Calu3 (cell line): ENCODE data around the gene PAIP1. TPM values are rescaled to one million over a fixed set of nuclear protein-coding genes. Genes with fewer than 3 reads are reported as not detected.
"Not testable (repeated sequence)": the region's sequence is repeated elsewhere in the genome, so short reads cannot be mapped to it uniquely, and the experiment has no call there.

ENCODE experiments used
- BruUV-seq: library from RNA; stranded (reverse); fragments of 400-500 nt; replicated peaks from 2 replicates; lab custom pipeline; 2021; lab: Mats Ljungman, UMichigan
- CTCF ChIA-PET: fragments of 300-600 bp; sonication (Branson Sonifier 250); formaldehyde crosslinking; loops from one replicate; lab custom pipeline; 2022; ENCODE audit warnings: antibody characterized with exemption; lab: Charles Lee
- DNase-seq: peaks from one replicate; pipeline ENCODE4 v3.0.0; 2022
- H3K27ac Mint-ChIP-seq: one replicate; pipeline ENCODE4 v1.8.0; 2022; ENCODE audit warnings: mixed read lengths; ENCODE audit not compliant: unreplicated experiment
- H3K27me3 Mint-ChIP-seq: one replicate; pipeline ENCODE4 v1.8.0; 2022; ENCODE audit warnings: mixed read lengths; ENCODE audit not compliant: unreplicated experiment
- H3K36me3 Mint-ChIP-seq: one replicate; pipeline ENCODE4 v1.8.0; 2022; ENCODE audit warnings: mild to moderate bottlenecking, moderate library complexity, mixed read lengths; ENCODE audit not compliant: insufficient read depth, unreplicated experiment
- H3K4me1 Mint-ChIP-seq: one replicate; pipeline ENCODE4 v1.8.0; 2022; ENCODE audit warnings: mild to moderate bottlenecking, low read depth, mixed read lengths; ENCODE audit not compliant: unreplicated experiment
- H3K4me3 Mint-ChIP-seq: one replicate; pipeline ENCODE4 v1.8.0; 2022; ENCODE audit warnings: mild to moderate bottlenecking, low read depth, moderate library complexity, mixed read lengths; ENCODE audit not compliant: unreplicated experiment
- H3K9me3 Mint-ChIP-seq: one replicate; pipeline ENCODE4 v1.8.0; 2022; ENCODE audit warnings: low read depth, mixed read lengths; ENCODE audit not compliant: unreplicated experiment
- intact Hi-C: fragments of 100-400 bp; cut with micrococcal nuclease; formaldehyde crosslinking; loops from one replicate; pipeline ENCODE4 v1.10.0; 2022; ENCODE audit not compliant: unreplicated experiment
- total RNA-seq: library from RNA; stranded (reverse); gene quantifications from 2 replicates; pipeline ENCODE4 v1.2.3, GENCODE V29; 2022
- TF ChIP-seq, protein P1 (sequence below): fragments of 200-600 bp; IDR thresholded peaks from one replicate; pipeline ENCODE4 v1.8.0; 2022; ENCODE audit warnings: antibody characterized with exemption; ENCODE audit not compliant: unreplicated experiment

Gene PAIP1
- total RNA-seq, 1 experiment from 2014 or later, result 97.4 TPM

GRCh38 chr5:43515678-43516048 is 41.2 kb downstream of the PAIP1 start:
- Mint-ChIP-seq H3K4me1 (peaks cover 26% of the 10 kb centered on the region), H3K36me3 (peaks cover 20% of the 10 kb centered on the region), H3K27ac (peak overlapping the region; percentile 34), H3K27me3 (no peaks in the 10 kb centered on the region), H3K9me3 (no peaks in the 10 kb centered on the region), H3K4me3 (peak overlapping the region; percentile 63)
- DNase-seq, result no peak
- intact Hi-C loops, result no loop called here
- TF ChIP-seq, protein P1, sequence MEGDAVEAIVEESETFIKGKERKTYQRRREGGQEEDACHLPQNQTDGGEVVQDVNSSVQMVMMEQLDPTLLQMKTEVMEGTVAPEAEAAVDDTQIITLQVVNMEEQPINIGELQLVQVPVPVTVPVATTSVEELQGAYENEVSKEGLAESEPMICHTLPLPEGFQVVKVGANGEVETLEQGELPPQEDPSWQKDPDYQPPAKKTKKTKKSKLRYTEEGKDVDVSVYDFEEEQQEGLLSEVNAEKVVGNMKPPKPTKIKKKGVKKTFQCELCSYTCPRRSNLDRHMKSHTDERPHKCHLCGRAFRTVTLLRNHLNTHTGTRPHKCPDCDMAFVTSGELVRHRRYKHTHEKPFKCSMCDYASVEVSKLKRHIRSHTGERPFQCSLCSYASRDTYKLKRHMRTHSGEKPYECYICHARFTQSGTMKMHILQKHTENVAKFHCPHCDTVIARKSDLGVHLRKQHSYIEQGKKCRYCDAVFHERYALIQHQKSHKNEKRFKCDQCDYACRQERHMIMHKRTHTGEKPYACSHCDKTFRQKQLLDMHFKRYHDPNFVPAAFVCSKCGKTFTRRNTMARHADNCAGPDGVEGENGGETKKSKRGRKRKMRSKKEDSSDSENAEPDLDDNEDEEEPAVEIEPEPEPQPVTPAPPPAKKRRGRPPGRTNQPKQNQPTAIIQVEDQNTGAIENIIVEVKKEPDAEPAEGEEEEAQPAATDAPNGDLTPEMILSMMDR, result no peak
- CTCF ChIA-PET, result interaction anchor here (0.8 to 1.6 kb wide), 2 partner anchors 31 to 126 kb away, joined by 3 to 15 read pairs; partner anchors contain the start of gene TMEM267
- no TSS peak for BruUV-seq

GRCh38 chr5:43514816-43515677 is 41.8 kb downstream of the PAIP1 start, which contains the start of gene C5orf34:
Gene C5orf34 (minus strand): TSS chr5:43515148. CDS start chr5:43509339, 5,809 bp downstream.
- BruUV-seq, result TSS peak; percentile 91
- CTCF ChIA-PET, result interaction anchor here (0.6 to 1.6 kb wide), 3 partner anchors 30 to 125 kb away, joined by 3 to 15 read pairs (median 3); partner anchors contain the start of gene TMEM267

DNA sequence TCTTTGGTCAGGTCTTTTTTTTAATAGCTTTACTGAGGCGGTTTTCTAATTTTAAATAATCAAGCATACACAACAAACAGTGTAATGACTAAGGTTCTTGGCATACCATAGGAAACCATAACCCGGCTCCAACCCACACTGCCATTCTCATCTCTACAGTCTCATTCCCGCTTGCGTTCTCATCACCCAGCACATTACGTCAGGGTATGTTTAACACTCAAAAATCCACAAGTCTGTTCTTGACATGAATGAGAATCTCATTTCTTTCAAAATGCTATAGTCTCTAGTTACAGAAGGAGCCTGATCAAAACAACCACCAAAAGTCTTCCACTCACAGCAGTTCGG is 42.4 kb downstream of the PAIP1 start:
- CTCF ChIA-PET, result interaction anchor here (1.6 kb wide), 1 partner anchor 29 kb away, joined by 15 read pairs; the partner anchor contains the start of gene TMEM267

More at GRCh38 chr5:43514816-43515677, 41.8 kb downstream of the PAIP1 start, which contains the start of gene C5orf34:
- H3K4me3 Mint-ChIP-seq, result peak within 1 kb of the TSS; percentile 63
- peak; percentile 97 for DNase-seq
- TF ChIP-seq, protein P1, result no peak
- H3K27ac Mint-ChIP-seq, result peak within 1 kb of the TSS; percentile 34
- H3K36me3 Mint-ChIP-seq, result peaks cover 20% of the 10 kb centered on the region
- no peaks in the 10 kb centered on the region for H3K27me3 Mint-ChIP-seq
- intact Hi-C loops, result no loop called here
- H3K4me1 Mint-ChIP-seq, result peaks cover 26% of the 10 kb centered on the region
- no peaks in the 10 kb centered on the region for H3K9me3 Mint-ChIP-seq

GRCh38 chr5:43514025-43514424 is 42.9 kb downstream of the PAIP1 start:
- H3K4me3 Mint-ChIP-seq, result peak overlapping the region; percentile 63
- H3K27me3 Mint-ChIP-seq, result no peaks in the 10 kb centered on the region
- H3K27ac Mint-ChIP-seq, result peak overlapping the region; percentile 34
- TF ChIP-seq, protein P1, result no peak
- intact Hi-C loops, result no loop called here
- peaks cover 20% of the 10 kb centered on the region for H3K36me3 Mint-ChIP-seq
- CTCF ChIA-PET, result no interaction called here
- H3K4me1 Mint-ChIP-seq, result peaks cover 26% of the 10 kb centered on the region
- no peak for DNase-seq
- no peaks in the 10 kb centered on the region for H3K9me3 Mint-ChIP-seq
- no TSS peak for BruUV-seq

More for the DNA sequence above, 42.4 kb downstream of the PAIP1 start:
- intact Hi-C loops, result no loop called here
- DNase-seq, result no peak
- TF ChIP-seq, protein P1, result no peak
- TSS peak; percentile 93 for BruUV-seq
- H3K4me3 Mint-ChIP-seq, result peak overlapping the region; percentile 63
- peak overlapping the region; percentile 34 for H3K27ac Mint-ChIP-seq
- H3K27me3 Mint-ChIP-seq, result no peaks in the 10 kb centered on the region
- no peaks in the 10 kb centered on the region for H3K9me3 Mint-ChIP-seq
- H3K4me1 Mint-ChIP-seq, result peaks cover 26% of the 10 kb centered on the region
- H3K36me3 Mint-ChIP-seq, result peaks cover 20% of the 10 kb centered on the region

DNA sequence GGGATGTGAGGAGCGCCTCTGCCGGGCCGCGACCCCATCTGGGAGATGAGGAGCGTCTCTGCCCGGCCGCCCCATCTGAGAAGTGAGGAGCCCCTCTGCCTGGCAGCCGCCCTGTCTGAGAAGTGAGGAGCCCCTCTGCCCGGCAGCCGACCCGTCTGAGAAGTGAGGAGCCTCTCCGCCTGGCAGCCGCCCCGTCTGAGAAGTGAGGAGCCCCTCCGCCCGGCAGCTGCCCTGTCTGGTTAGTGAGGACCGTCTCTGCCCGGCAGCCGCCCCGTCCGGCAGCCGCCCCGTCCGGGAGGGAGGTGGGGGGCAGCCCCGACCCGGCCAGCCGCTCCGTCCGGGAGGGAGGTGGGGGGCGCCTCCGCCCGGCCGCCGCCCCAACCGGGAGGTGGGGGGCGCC is 45.8 kb downstream of the PAIP1 start:
- CTCF ChIA-PET, H3K9me3 Mint-ChIP-seq, H3K27ac Mint-ChIP-seq, DNase-seq, intact Hi-C loops, BruUV-seq, H3K27me3 Mint-ChIP-seq, H3K4me3 Mint-ChIP-seq: not testable (repeated sequence)
- H3K36me3 Mint-ChIP-seq, result peaks cover 20% of the 10 kb centered on the region
- peaks cover 26% of the 10 kb centered on the region for H3K4me1 Mint-ChIP-seq
